H9 (cell line): ENCODE measurements around the gene CLDN20. TPM values are rescaled to one million over a fixed set of nuclear protein-coding genes. Genes with fewer than 3 reads are reported as not detected.

Experiments
- DNase-seq: peaks from one replicate; pipeline ENCODE4 v3.0.0-alpha.2; 2017
- H2AFZ ChIP-seq: one replicate; pipeline ENCODE4 v1.6.1; 2013; ENCODE audit warnings: mild to moderate bottlenecking, low read length, control low read depth, moderate library complexity
- H2AK5ac ChIP-seq: 2 replicates; pipeline ENCODE4 v1.6.1; 2013; ENCODE audit warnings: low read length, control low read depth, mixed read lengths; ENCODE audit not compliant: insufficient read length
- H2BK120ac ChIP-seq: one replicate; pipeline ENCODE4 v1.6.1; 2013; ENCODE audit warnings: low read depth, mild to moderate bottlenecking, low read length, control low read depth, inconsistent platforms; ENCODE audit not compliant: poor library complexity, severe bottlenecking
- H2BK12ac ChIP-seq: 2 replicates; pipeline ENCODE4 v1.6.1; 2013; ENCODE audit warnings: low read length, control low read depth, mixed read lengths, low read depth; ENCODE audit not compliant: insufficient read length
- H2BK15ac ChIP-seq: 2 replicates; pipeline ENCODE4 v1.6.1; 2013; ENCODE audit warnings: low read depth, low read length, control low read depth
- H2BK20ac ChIP-seq: one replicate; pipeline ENCODE4 v1.6.1; 2013; ENCODE audit warnings: low read depth, mild to moderate bottlenecking, low read length, control low read depth, inconsistent platforms; ENCODE audit not compliant: poor library complexity, severe bottlenecking
- H2BK5ac ChIP-seq: 2 replicates; pipeline ENCODE4 v1.6.1; 2013; ENCODE audit warnings: low read length, control low read depth, mixed read lengths; ENCODE audit not compliant: insufficient read length
- H3K14ac ChIP-seq: 2 replicates; pipeline ENCODE4 v1.6.1; 2013; ENCODE audit warnings: low read length, control low read depth; ENCODE audit not compliant: insufficient read depth
- H3K18ac ChIP-seq: 2 replicates; pipeline ENCODE4 v1.6.1; 2013; ENCODE audit warnings: low read depth, mild to moderate bottlenecking, mixed read lengths, low read length, control low read depth; ENCODE audit not compliant: insufficient read length
- H3K23ac ChIP-seq: 2 replicates; pipeline ENCODE4 v1.6.1; 2013; ENCODE audit warnings: low read length, control low read depth, mixed read lengths, low read depth; ENCODE audit not compliant: insufficient read length
- H3K23me2 ChIP-seq: 2 replicates; pipeline ENCODE4 v1.6.1; 2013; ENCODE audit warnings: low read depth, mild to moderate bottlenecking, mixed read lengths, low read length, control low read depth; ENCODE audit not compliant: insufficient read length, poor library complexity, severe bottlenecking
- H3K27ac ChIP-seq: 2 replicates; pipeline ENCODE4 v1.5.1; 2013; ENCODE audit warnings: low read length, control low read depth, mixed read lengths, low read depth; ENCODE audit not compliant: insufficient read length
- H3K27me3 ChIP-seq: 2 replicates; pipeline ENCODE4 v1.6.1; 2013; ENCODE audit warnings: low read length, control low read depth, inconsistent platforms; ENCODE audit not compliant: insufficient read depth
- H3K4ac ChIP-seq: 2 replicates; pipeline ENCODE4 v1.6.1; 2013; ENCODE audit warnings: low read depth, mild to moderate bottlenecking, control low read depth, inconsistent platforms, low read length, moderate library complexity
- H3K4me1 ChIP-seq: 2 replicates; pipeline ENCODE4 v1.6.1; 2013; ENCODE audit warnings: low read length, control low read depth, inconsistent platforms; ENCODE audit not compliant: insufficient read depth
- H3K4me2 ChIP-seq: 2 replicates; pipeline ENCODE4 v1.6.1; 2013; ENCODE audit warnings: low read length, control low read depth, mixed read lengths; ENCODE audit not compliant: insufficient read length, insufficient read depth
- H3K56ac ChIP-seq: 2 replicates; pipeline ENCODE4 v1.6.1; 2013; ENCODE audit warnings: low read depth, mild to moderate bottlenecking, mixed read lengths, low read length, control low read depth; ENCODE audit not compliant: insufficient read length
- H3K79me1 ChIP-seq: 2 replicates; pipeline ENCODE4 v1.6.1; 2013; ENCODE audit warnings: low read depth, mild to moderate bottlenecking, moderate library complexity, low read length, control low read depth, inconsistent platforms; ENCODE audit not compliant: insufficient read depth, poor library complexity, severe bottlenecking
- H3K79me2 ChIP-seq: 2 replicates; pipeline ENCODE4 v1.6.1; 2013; ENCODE audit warnings: low read length, control low read depth, inconsistent platforms; ENCODE audit not compliant: insufficient read depth
- H3K9ac ChIP-seq: 2 replicates; pipeline ENCODE4 v1.6.1; 2013; ENCODE audit warnings: low read length, control low read depth, mixed read lengths; ENCODE audit not compliant: insufficient read length; ENCODE audit errors: extremely low read depth
- H3K9me3 ChIP-seq: one replicate; pipeline ENCODE4 v1.6.1; 2013; ENCODE audit warnings: low read depth, low read length, inconsistent platforms; ENCODE audit not compliant: control insufficient read depth
- H3T11ph ChIP-seq: one replicate; pipeline ENCODE4 v1.6.1; 2013; ENCODE audit warnings: mild to moderate bottlenecking, low read length, control low read depth, inconsistent platforms
- H4K20me1 ChIP-seq: one replicate; pipeline ENCODE4 v1.6.1; 2013; ENCODE audit not compliant: control insufficient read depth, insufficient read length, insufficient read depth
- H4K5ac ChIP-seq: 2 replicates; pipeline ENCODE4 v1.6.1; 2013; ENCODE audit warnings: low read depth, mild to moderate bottlenecking, mixed read lengths, low read length, control low read depth; ENCODE audit not compliant: insufficient read length
- H4K8ac ChIP-seq: replicated peaks from 2 replicates; pipeline ENCODE4 v1.6.1; 2013; ENCODE audit warnings: low read length, control low read depth, mixed read lengths, low read depth; ENCODE audit not compliant: insufficient read length
- H4K91ac ChIP-seq: 2 replicates; pipeline ENCODE4 v1.6.1; 2013; ENCODE audit warnings: low read depth, mild to moderate bottlenecking, moderate library complexity, mixed read lengths, low read length, control low read depth; ENCODE audit not compliant: insufficient read length
- H3K27ac Mint-ChIP-seq, 3 experiments: 2 replicates in 2 of 3; 3 replicates in 1 of 3; pipeline ENCODE4 v1.8.0; 2020 to 2021; ENCODE audit warnings: mixed read lengths in 3 of 3, mild to moderate bottlenecking in 1 of 3, moderate library complexity in 1 of 3
- H3K27me3 Mint-ChIP-seq: 2 replicates; pipeline ENCODE4 v1.8.0; 2021; ENCODE audit warnings: low read depth, mild to moderate bottlenecking, moderate library complexity, mixed read lengths
- H3K36me3 Mint-ChIP-seq, 3 experiments: 2 replicates in 2 of 3; 3 replicates in 1 of 3; pipeline ENCODE4 v1.8.0; 2020 to 2021; ENCODE audit warnings: low read depth in 3 of 3, mixed read lengths in 3 of 3; ENCODE audit not compliant: insufficient read depth in 1 of 3
- H3K4me1 Mint-ChIP-seq, 2 experiments: 2 replicates each; pipeline ENCODE4 v1.8.0; 2020; ENCODE audit warnings: mixed read lengths in 2 of 2
- H3K4me3 Mint-ChIP-seq, 2 experiments: 2 replicates in 1 of 2; 3 replicates in 1 of 2; pipeline ENCODE4 v1.8.0; 2020 to 2021; ENCODE audit warnings: mild to moderate bottlenecking in 2 of 2, mixed read lengths in 2 of 2, moderate library complexity in 1 of 2
- H3K9me3 Mint-ChIP-seq, 2 experiments: 2 replicates in 1 of 2; 3 replicates in 1 of 2; pipeline ENCODE4 v1.8.0; 2020; ENCODE audit warnings: mild to moderate bottlenecking in 2 of 2, mixed read lengths in 2 of 2, moderate library complexity in 1 of 2
- CTCF ChIP-seq: fragments of 200-600 bp; sonication (generic); conservative IDR thresholded peaks from 3 replicates; pipeline ENCODE4 v1.8.0; 2021; ENCODE audit warnings: antibody characterized with exemption, mild to moderate bottlenecking
- WGBS: extraction: QIAGEN DNeasy Blood & Tissue Kit; methylation state at CpG from one replicate; pipeline ENCODE4 v1.1.7; 2013; ENCODE audit warnings: missing lambda C conversion rate, low lambda C conversion rate, mixed read lengths; ENCODE audit not compliant: insufficient read length; ENCODE audit errors: extremely low coverage; 5-methylcytosine and 5-hydroxymethylcytosine counted together
- total RNA-seq: library from RNA; stranded (reverse); gene quantifications from 2 replicates; pipeline ENCODE4 v1.2.1, GENCODE V29; 2021

Gene CLDN20
- total RNA-seq, 1 experiment from 2014 or later, result not detected

- no peak overlapping the region for H3K27ac ChIP-seq
- H3K56ac ChIP-seq, result no peak overlapping the region
- H2BK20ac ChIP-seq, result no peak overlapping the region
- no peak overlapping the region for H3K14ac ChIP-seq
- TF ChIP-seq CTCF, result no peak
- H4K91ac ChIP-seq, result no peak overlapping the region
- H2AK5ac ChIP-seq, result no peak overlapping the region
- H3T11ph ChIP-seq, result no peak overlapping the region
- H2BK120ac ChIP-seq, result no peak overlapping the region
- no peak overlapping the region for H3K4me2 ChIP-seq
- H3K79me1 ChIP-seq, result no peaks in the 10 kb centered on the region
- Mint-ChIP-seq H3K4me3 (no peak overlapping the region), H3K27me3 (no peaks in the 10 kb centered on the region), H3K9me3 (peaks cover 5 to 8% of the 10 kb centered on the region in 2 experiments; a peak in 4 of 5 replicates), H3K4me1 (peaks cover 6 to 9% of the 10 kb centered on the region in 2 experiments), H3K27ac (peak overlapping the region in 1 of 3 experiments; percentile 46; a peak in 1 of 7 replicates), H3K36me3 (peaks cover 13 to 65% (median 50%) of the 10 kb centered on the region in 3 experiments; a peak in 6 of 7 replicates)
- H4K5ac ChIP-seq, result no peak overlapping the region
- H3K79me2 ChIP-seq, result no peaks in the 10 kb centered on the region
- no peak overlapping the region for H2BK12ac ChIP-seq
- no peak overlapping the region for H3K9ac ChIP-seq
- no peak for DNase-seq
- no peak overlapping the region for H3K4ac ChIP-seq
- no peaks in the 10 kb centered on the region for H3K23me2 ChIP-seq
- H4K20me1 ChIP-seq, result no peaks in the 10 kb centered on the region
- H3K23ac ChIP-seq, result no peak overlapping the region
- no peak overlapping the region for H3K18ac ChIP-seq
- no peak overlapping the region for H2AFZ ChIP-seq
- H2BK15ac ChIP-seq, result no peak overlapping the region
- no peaks in the 10 kb centered on the region for H3K9me3 ChIP-seq
- H3K27me3 ChIP-seq, result no peaks in the 10 kb centered on the region
- no CpG with 5 or more reads among the region's 7 CpGs for WGBS
- H2BK5ac ChIP-seq, result no peak overlapping the region
- no peak overlapping the region for H4K8ac ChIP-seq
- no peaks in the 10 kb centered on the region for H3K4me1 ChIP-seq
Measured at GRCh38 chr6:155245193-155245592, 18.6 kb upstream of the CLDN20 start.
